ENCODE results near the gene FEN1.

DNA sequence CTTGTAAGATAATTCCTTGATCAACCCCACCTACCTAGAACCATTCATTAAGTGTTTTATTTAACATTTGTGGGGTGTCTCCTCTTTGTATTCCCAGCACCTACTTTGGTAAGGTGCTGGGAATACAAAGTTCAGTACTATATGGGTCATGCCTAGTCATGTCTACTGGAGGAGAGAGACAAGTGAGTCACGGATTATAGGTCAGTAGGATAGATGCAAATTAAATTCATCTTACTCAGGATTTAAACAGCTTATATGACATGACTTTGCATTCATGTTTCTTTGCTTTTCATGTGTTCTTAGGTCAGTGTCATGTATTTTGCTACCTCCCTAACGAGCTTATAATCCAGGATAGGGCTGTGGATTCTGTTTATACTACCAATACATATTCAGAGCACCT, 27.5 kb downstream of the FEN1 start:
- no peak for TF ChIP-seq HDGF (IDR thresholded peaks at IDR 0.05; ENCODE audit: borderline replicate concordance)
- no peak for TF ChIP-seq FOXK2 (IDR thresholded peaks at IDR 0.05)
- no peak for TF ChIP-seq FOXA1 (IDR thresholded peaks at IDR 0.05)
